ENCODE data around the gene RNF207. TPM values are rescaled to one million over a fixed set of nuclear protein-coding genes. Genes with fewer than 3 reads are reported as not detected.

The RNF207 gene
- total RNA-seq, 3 donors from 2014 or later: 2.7 to 32.4 (median 29.9) TPM

GRCh38 chr1:6241107-6241886 is 35.4 kb downstream of the RNF207 start:
- Histone ChIP-seq H3K4me3 (peak overlapping the region in 1 of 3 donors; percentile 53), H3K27ac (no peak overlapping the region), H3K9me3 (no peaks in the 10 kb centered on the region), H3K27me3 (peaks cover 25 to 64% of the 10 kb centered on the region in 2 donors), H3K4me1 (peaks cover 8 to 10% of the 10 kb centered on the region in 2 donors), H3K36me3 (no peaks in the 10 kb centered on the region)
- TF ChIP-seq POLR2AphosphoS5 (IDR thresholded peaks at IDR 0.05) (no peak), POLR2A (IDR thresholded peaks at IDR 0.05) (no peak)
- TF ChIP-seq, protein P1, sequence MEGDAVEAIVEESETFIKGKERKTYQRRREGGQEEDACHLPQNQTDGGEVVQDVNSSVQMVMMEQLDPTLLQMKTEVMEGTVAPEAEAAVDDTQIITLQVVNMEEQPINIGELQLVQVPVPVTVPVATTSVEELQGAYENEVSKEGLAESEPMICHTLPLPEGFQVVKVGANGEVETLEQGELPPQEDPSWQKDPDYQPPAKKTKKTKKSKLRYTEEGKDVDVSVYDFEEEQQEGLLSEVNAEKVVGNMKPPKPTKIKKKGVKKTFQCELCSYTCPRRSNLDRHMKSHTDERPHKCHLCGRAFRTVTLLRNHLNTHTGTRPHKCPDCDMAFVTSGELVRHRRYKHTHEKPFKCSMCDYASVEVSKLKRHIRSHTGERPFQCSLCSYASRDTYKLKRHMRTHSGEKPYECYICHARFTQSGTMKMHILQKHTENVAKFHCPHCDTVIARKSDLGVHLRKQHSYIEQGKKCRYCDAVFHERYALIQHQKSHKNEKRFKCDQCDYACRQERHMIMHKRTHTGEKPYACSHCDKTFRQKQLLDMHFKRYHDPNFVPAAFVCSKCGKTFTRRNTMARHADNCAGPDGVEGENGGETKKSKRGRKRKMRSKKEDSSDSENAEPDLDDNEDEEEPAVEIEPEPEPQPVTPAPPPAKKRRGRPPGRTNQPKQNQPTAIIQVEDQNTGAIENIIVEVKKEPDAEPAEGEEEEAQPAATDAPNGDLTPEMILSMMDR (IDR thresholded peaks at IDR 0.05): no peak
- no peak for DNase-seq (ENCODE audit: low spot score in 2 of 2)
- intact Hi-C loops (cut with DNase I; ENCODE audit: low total_unique reads): no loop called here

- H3K27me3 ChIP-seq: peaks cover 25 to 67% of the 10 kb centered on the region in 2 donors
- H3K27ac ChIP-seq: no peak overlapping the region
- H3K4me1 ChIP-seq: peaks cover 8 to 10% of the 10 kb centered on the region in 2 donors
- peak overlapping the region in 2 of 3 donors; percentile 9 to 53 for H3K4me3 ChIP-seq
- H3K9me3 ChIP-seq: no peaks in the 10 kb centered on the region
- no peak for DNase-seq (ENCODE audit: low spot score in 2 of 2)
- TF ChIP-seq, protein P1 (IDR thresholded peaks at IDR 0.05): no peak
- no peak for TF ChIP-seq POLR2AphosphoS5 (IDR thresholded peaks at IDR 0.05)
- intact Hi-C loops (cut with DNase I; ENCODE audit: low total_unique reads): no loop called here
- H3K36me3 ChIP-seq: no peaks in the 10 kb centered on the region
Measured at GRCh38 chr1:6241887-6242740, 36.2 kb downstream of the RNF207 start.

DNA sequence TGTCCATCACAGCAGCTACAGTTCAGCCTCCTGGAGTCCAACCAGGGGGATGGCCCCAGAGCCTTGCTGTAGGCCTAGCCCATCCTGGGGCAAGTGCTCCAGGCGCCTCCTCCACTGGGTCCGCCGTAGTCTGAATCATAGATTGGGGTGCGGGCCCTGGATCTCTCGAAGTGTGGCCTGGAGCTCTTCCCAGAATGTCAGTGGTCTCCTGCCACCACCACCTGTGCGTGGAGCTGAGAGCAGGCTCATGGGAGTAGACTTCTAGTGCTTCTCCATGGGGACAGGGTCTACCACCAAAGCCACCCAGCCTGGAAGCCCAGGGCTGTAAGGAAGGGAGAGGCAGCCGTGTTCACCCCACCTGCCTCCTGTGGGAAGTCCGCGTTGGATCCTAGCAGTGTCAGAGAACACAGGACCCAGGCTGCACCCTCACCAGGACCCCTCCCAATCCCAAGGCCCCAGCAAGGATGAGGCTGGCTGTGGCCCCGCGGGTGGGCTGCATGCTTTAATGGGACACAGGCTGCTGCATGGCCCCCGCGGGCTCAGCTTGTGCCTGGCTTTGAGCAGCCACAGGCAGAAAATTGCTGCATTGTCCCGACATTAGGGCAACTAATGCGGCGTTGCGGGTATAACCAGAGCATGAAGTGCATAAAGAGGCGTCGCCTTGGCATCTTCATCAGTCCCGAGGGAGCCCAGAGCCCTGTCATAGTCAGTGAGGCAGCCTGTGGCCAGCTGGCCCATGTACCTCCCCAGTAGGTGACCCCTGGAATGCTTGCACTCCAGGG is 37.3 kb downstream of the RNF207 start:
- Histone ChIP-seq H3K27me3 (peaks cover 25 to 74% of the 10 kb centered on the region in 2 donors), H3K9me3 (no peaks in the 10 kb centered on the region), H3K4me1 (peaks cover 8 to 10% of the 10 kb centered on the region in 2 donors), H3K36me3 (no peaks in the 10 kb centered on the region), H3K4me3 (no peak overlapping the region), H3K27ac (no peak overlapping the region)
- TF ChIP-seq POLR2A (IDR thresholded peaks at IDR 0.05): no peak
- TF ChIP-seq, protein P1 (IDR thresholded peaks at IDR 0.05): no peak
- TF ChIP-seq POLR2AphosphoS5 (IDR thresholded peaks at IDR 0.05): no peak
- DNase-seq (ENCODE audit: low spot score in 2 of 2): no peak
- intact Hi-C loops (cut with DNase I; ENCODE audit: low total_unique reads): no loop called here

- Histone ChIP-seq H3K9me3 (no peaks in the 10 kb centered on the region), H3K36me3 (no peaks in the 10 kb centered on the region), H3K4me3 (no peak within 1 kb of the TSS), H3K27ac (no peak within 1 kb of the TSS), H3K4me1 (peaks cover 8 to 10% of the 10 kb centered on the region in 2 donors), H3K27me3 (peaks cover 29 to 78% of the 10 kb centered on the region in 2 donors)
- no peak for DNase-seq (ENCODE audit: low spot score in 2 of 2)
- TF ChIP-seq, protein P1 (IDR thresholded peaks at IDR 0.05): no peak
- no peak for TF ChIP-seq POLR2A (IDR thresholded peaks at IDR 0.05)
- TF ChIP-seq POLR2AphosphoS5 (IDR thresholded peaks at IDR 0.05): no peak
- intact Hi-C loops (cut with DNase I; ENCODE audit: low total_unique reads): loop anchor here (2.0 kb wide), 1 partner anchor 97 kb away; no protein-coding TSS in a partner anchor
Measured at GRCh38 chr1:6243993-6244392, 38.1 kb downstream of the RNF207 start, which contains the start of gene HES3. Gene HES3, plus strand, starts transcription at chr1:6244179. Its CDS starts 187 bp downstream, at chr1:6244366.
